NT2/D1 (cell line): Measurements from ENCODE around the gene NOL4L.

Experiments
- DNase-seq: peaks from one replicate; pipeline ENCODE4 v3.0.0-alpha.2; 2011; ENCODE audit warnings: low read depth, low spot score
- H3K27me3 ChIP-seq: 2 replicates; pipeline ENCODE4 v1.6.0; 2011; ENCODE audit warnings: mild to moderate bottlenecking; ENCODE audit not compliant: insufficient read length, insufficient read depth
- H3K36me3 ChIP-seq: 2 replicates; pipeline ENCODE4 v1.6.1; 2011; ENCODE audit warnings: mild to moderate bottlenecking, low read length, mixed read lengths; ENCODE audit not compliant: insufficient read depth, insufficient read length
- H3K4me1 ChIP-seq: 2 replicates; pipeline ENCODE4 v1.5.1; 2011; ENCODE audit not compliant: insufficient read depth, insufficient read length
- H3K4me3 ChIP-seq: 2 replicates; pipeline ENCODE4 v1.5.1; 2011; ENCODE audit warnings: low read depth; ENCODE audit not compliant: insufficient read length
- H3K9ac ChIP-seq: 2 replicates; pipeline ENCODE4 v1.6.0; 2011; ENCODE audit warnings: low read depth; ENCODE audit not compliant: insufficient read length
- H3K9me3 ChIP-seq: 2 replicates; pipeline ENCODE4 v1.5.1; 2011; ENCODE audit warnings: mild to moderate bottlenecking, low read length; ENCODE audit not compliant: insufficient read depth
- SUZ12 ChIP-seq: IDR thresholded peaks from 2 replicates; pipeline ENCODE4 v1.6.1; 2011; ENCODE audit not compliant: insufficient read length, insufficient read depth; ENCODE audit errors: extremely low read depth
- YY1 ChIP-seq: IDR thresholded peaks from 2 replicates; pipeline ENCODE4 v1.6.1; 2011; ENCODE audit not compliant: insufficient read length, insufficient read depth
- ZNF274 ChIP-seq: IDR thresholded peaks from 2 replicates; pipeline ENCODE4 v1.6.1; 2011; ENCODE audit warnings: mild to moderate bottlenecking, low read depth, low read length

The NOL4L gene

GRCh38 chr20:32453467-32454163 is 131.5 kb downstream of the NOL4L start:
- Histone ChIP-seq H3K4me1 (peaks cover 20% of the 10 kb centered on the region), H3K4me3 (no peak overlapping the region), H3K27me3 (no peaks in the 10 kb centered on the region), H3K9ac (no peak overlapping the region), H3K9me3 (no peaks in the 10 kb centered on the region), H3K36me3 (peaks cover 69% of the 10 kb centered on the region)
- no peak for DNase-seq
- TF ChIP-seq SUZ12: no peak
- no peak for TF ChIP-seq YY1
- TF ChIP-seq ZNF274: no peak

- peaks cover 75% of the 10 kb centered on the region for H3K36me3 ChIP-seq
Observed at GRCh38 chr20:32452776-32453466, 132.2 kb downstream of the NOL4L start.

GRCh38 chr20:32451682-32452461 is 133.3 kb downstream of the NOL4L start:
- Histone ChIP-seq H3K36me3 (peaks cover 85% of the 10 kb centered on the region), H3K9me3 (no peaks in the 10 kb centered on the region), H3K9ac (no peak overlapping the region), H3K4me1 (peaks cover 9% of the 10 kb centered on the region), H3K4me3 (no peak overlapping the region), H3K27me3 (no peaks in the 10 kb centered on the region)
- TF ChIP-seq ZNF274 (no peak), YY1 (no peak), SUZ12 (no peak)
- DNase-seq: no peak

More at GRCh38 chr20:32452776-32453466, 132.2 kb downstream of the NOL4L start:
- Histone ChIP-seq H3K9me3 (no peaks in the 10 kb centered on the region), H3K4me3 (no peak overlapping the region), H3K9ac (no peak overlapping the region), H3K27me3 (no peaks in the 10 kb centered on the region), H3K4me1 (peaks cover 13% of the 10 kb centered on the region)
- no peak for TF ChIP-seq SUZ12
- TF ChIP-seq ZNF274: no peak
- no peak for TF ChIP-seq YY1
- no peak for DNase-seq

GRCh38 chr20:32451340-32451681 is 133.8 kb downstream of the NOL4L start:
- peaks cover 89% of the 10 kb centered on the region for H3K36me3 ChIP-seq

GRCh38 chr20:32450484-32451061 is 134.6 kb downstream of the NOL4L start:
- TF ChIP-seq ZNF274 (no peak), SUZ12 (no peak), YY1 (no peak)
- no peaks in the 10 kb centered on the region for H3K9me3 ChIP-seq
- H3K9ac ChIP-seq: no peak overlapping the region
- H3K4me3 ChIP-seq: no peak overlapping the region
- H3K36me3 ChIP-seq: peaks cover 89% of the 10 kb centered on the region
- DNase-seq: no peak
- H3K4me1 ChIP-seq: peaks cover 6% of the 10 kb centered on the region
- no peaks in the 10 kb centered on the region for H3K27me3 ChIP-seq

More at GRCh38 chr20:32451340-32451681, 133.8 kb downstream of the NOL4L start:
- no peaks in the 10 kb centered on the region for H3K27me3 ChIP-seq
- H3K9ac ChIP-seq: no peak overlapping the region
- DNase-seq: no peak
- peaks cover 7% of the 10 kb centered on the region for H3K4me1 ChIP-seq
- TF ChIP-seq YY1 (no peak), SUZ12 (no peak), ZNF274 (no peak)
- H3K4me3 ChIP-seq: no peak overlapping the region
- H3K9me3 ChIP-seq: no peaks in the 10 kb centered on the region

- no peak for TF ChIP-seq SUZ12
- TF ChIP-seq YY1: no peak
- no peak for TF ChIP-seq ZNF274
- Histone ChIP-seq H3K27me3 (no peaks in the 10 kb centered on the region), H3K9me3 (no peaks in the 10 kb centered on the region), H3K9ac (no peak overlapping the region), H3K4me3 (no peak overlapping the region), H3K36me3 (peaks cover 85% of the 10 kb centered on the region), H3K4me1 (peaks cover 6% of the 10 kb centered on the region)
- no peak for DNase-seq
Observed at GRCh38 chr20:32449890-32450401, 135.2 kb downstream of the NOL4L start.
